ENCODE results near the gene WDR93. TPM values are rescaled to one million over a fixed set of nuclear protein-coding genes. Genes with fewer than 3 reads are reported as not detected.

WDR93 gene
- total RNA-seq, 1 experiment from 2014 or later: not detected

GRCh38 chr15:89707577-89707976 lies 17.0 kb downstream of the WDR93 start:
- no TSS peak for BruUV-seq (replicated peaks)
- DNase-seq (ENCODE audit: low spot score): no peak
- Histone ChIP-seq H3K27ac (ENCODE audit: low read depth, low read length, poor library complexity, severe bottlenecking) (no peak overlapping the region), H3K4me1 (ENCODE audit: insufficient read depth, low read length, poor library complexity, severe bottlenecking) (no peaks in the 10 kb centered on the region), H3K4me3 (ENCODE audit: low read depth, low read length, poor library complexity, severe bottlenecking) (no peak overlapping the region), H3K36me3 (ENCODE audit: insufficient read depth, low read length, poor library complexity, severe bottlenecking) (no peaks in the 10 kb centered on the region), H3K9me3 (ENCODE audit: low read depth, low read length, poor library complexity, severe bottlenecking) (no peaks in the 10 kb centered on the region), H3K27me3 (replicated peaks; ENCODE audit: insufficient read depth, low read depth, low read length, poor library complexity) (peaks cover 6% of the 10 kb centered on the region)
- POLR2A ChIA-PET (ENCODE audit: low non-redundant PET): no interaction called here
- TF ChIP-seq CTCF (conservative IDR thresholded peaks at IDR 0.05; ENCODE audit: low read depth, low read length) (no peak), EZH2 (IDR thresholded peaks at IDR 0.05; ENCODE audit: borderline replicate concordance, low read depth, low read length, poor library complexity, severe bottlenecking) (no peak)
- CTCF ChIA-PET: no interaction called here
- intact Hi-C loops (cut with micrococcal nuclease; ENCODE audit: unreplicated experiment): no loop called here

- Histone ChIP-seq H3K4me3 (ENCODE audit: low read depth, low read length, poor library complexity, severe bottlenecking) (no peak overlapping the region), H3K27me3 (replicated peaks; ENCODE audit: insufficient read depth, low read depth, low read length, poor library complexity) (no peaks in the 10 kb centered on the region), H3K27ac (ENCODE audit: low read depth, low read length, poor library complexity, severe bottlenecking) (no peak overlapping the region), H3K9me3 (ENCODE audit: low read depth, low read length, poor library complexity, severe bottlenecking) (no peaks in the 10 kb centered on the region), H3K36me3 (ENCODE audit: insufficient read depth, low read length, poor library complexity, severe bottlenecking) (no peaks in the 10 kb centered on the region), H3K4me1 (ENCODE audit: insufficient read depth, low read length, poor library complexity, severe bottlenecking) (no peaks in the 10 kb centered on the region)
- intact Hi-C loops (cut with micrococcal nuclease; ENCODE audit: unreplicated experiment): no loop called here
- DNase-seq (ENCODE audit: low spot score): no peak
- TF ChIP-seq EZH2 (IDR thresholded peaks at IDR 0.05; ENCODE audit: borderline replicate concordance, low read depth, low read length, poor library complexity, severe bottlenecking) (no peak), CTCF (conservative IDR thresholded peaks at IDR 0.05; ENCODE audit: low read depth, low read length) (no peak)
- CTCF ChIA-PET: no interaction called here
- BruUV-seq (replicated peaks): no TSS peak
- POLR2A ChIA-PET (ENCODE audit: low non-redundant PET): no interaction called here
These were observed 24.2 kb downstream of the WDR93 start for GRCh38 chr15:89714775-89715174.

- Histone ChIP-seq H3K9me3 (ENCODE audit: low read depth, low read length, poor library complexity, severe bottlenecking) (no peaks in the 10 kb centered on the region), H3K36me3 (ENCODE audit: insufficient read depth, low read length, poor library complexity, severe bottlenecking) (no peaks in the 10 kb centered on the region), H3K27ac (ENCODE audit: low read depth, low read length, poor library complexity, severe bottlenecking) (no peak overlapping the region), H3K27me3 (replicated peaks; ENCODE audit: insufficient read depth, low read depth, low read length, poor library complexity) (no peaks in the 10 kb centered on the region), H3K4me1 (ENCODE audit: insufficient read depth, low read length, poor library complexity, severe bottlenecking) (peaks cover under 1% of the 10 kb centered on the region), H3K4me3 (ENCODE audit: low read depth, low read length, poor library complexity, severe bottlenecking) (no peak overlapping the region)
- ChIA-PET POLR2A (ENCODE audit: low non-redundant PET) (no interaction called here), CTCF (no interaction called here)
- intact Hi-C loops (cut with micrococcal nuclease; ENCODE audit: unreplicated experiment): no loop called here
- no TSS peak for BruUV-seq (replicated peaks)
- no peak for TF ChIP-seq CTCF (conservative IDR thresholded peaks at IDR 0.05; ENCODE audit: low read depth, low read length)
- TF ChIP-seq EZH2 (IDR thresholded peaks at IDR 0.05; ENCODE audit: borderline replicate concordance, low read depth, low read length, poor library complexity, severe bottlenecking): no peak
- DNase-seq (ENCODE audit: low spot score): no peak
These were observed 32.4 kb downstream of the WDR93 start for GRCh38 chr15:89723031-89723430.
